OCI-LY3 (cell line): ENCODE results near the gene XPNPEP2.

Source experiments
- H2AFZ ChIP-seq: fragments of 200-600, 300-600 bp; shearing (Covaris generic); 2 replicates; pipeline ENCODE4 v1.6.0; 2014; ENCODE audit warnings: antibody characterized with exemption, low read depth, low read length
- H3K27ac ChIP-seq: fragments of 200-600, 300-600 bp; sonication (generic); 2 replicates; pipeline ENCODE4 v1.5.1; 2014; ENCODE audit warnings: mild to moderate bottlenecking, low read length, moderate library complexity, mixed read lengths
- H3K27me3 ChIP-seq: fragments of 200-600, 300-600 bp; sonication (generic); 2 replicates; pipeline ENCODE4 v1.6.1; 2014; ENCODE audit warnings: low read depth, low read length, mixed read lengths
- H3K36me3 ChIP-seq: fragments of 200-600, 300-600 bp; sonication (generic); replicated peaks from 2 replicates; pipeline ENCODE3; 2014; ENCODE audit warnings: low read depth, low read length, mixed read lengths
- H3K4me1 ChIP-seq: fragments of 300-600, 200-600 bp; sonication (generic); 2 replicates; pipeline ENCODE4 v1.6.1; 2014; ENCODE audit warnings: low read length, mixed read lengths
- H3K4me2 ChIP-seq: fragments of 200-600, 300-600 bp; sonication (generic); 2 replicates; pipeline ENCODE4 v1.6.1; 2014; ENCODE audit warnings: low read length, mixed read lengths
- H3K4me3 ChIP-seq: fragments of 300-600, 200-600 bp; sonication (generic); 2 replicates; pipeline ENCODE4 v1.5.1; 2014; ENCODE audit warnings: antibody characterized with exemption, mild to moderate bottlenecking, low read length, moderate library complexity
- H3K79me2 ChIP-seq: fragments of 300-600, 200-600 bp; shearing (Covaris generic); 2 replicates; pipeline ENCODE4 v1.6.1; 2014; ENCODE audit warnings: mild to moderate bottlenecking, low read length, mixed read lengths
- H3K9ac ChIP-seq: fragments of 300-600, 200-600 bp; shearing (Covaris generic); 2 replicates; pipeline ENCODE4 v1.6.0; 2014; ENCODE audit warnings: mild to moderate bottlenecking, low read length, moderate library complexity
- H3K9me3 ChIP-seq: fragments of 200-600, 300-600 bp; shearing (Covaris generic); 2 replicates; pipeline ENCODE4 v1.6.1; 2014; ENCODE audit warnings: low read length, mixed read lengths; ENCODE audit not compliant: insufficient read depth
- H4K20me1 ChIP-seq: fragments of 200-600, 300-600 bp; sonication (generic); 2 replicates; pipeline ENCODE4 v1.6.1; 2016; ENCODE audit warnings: low read length, mixed read lengths; ENCODE audit not compliant: insufficient read depth
- CTCF ChIP-seq: fragments of 200-600, 300-600 bp; sonication (generic); IDR thresholded peaks from 2 replicates; pipeline ENCODE4 v1.5.1; 2014; ENCODE audit warnings: antibody characterized with exemption, low read length, low read depth
- EZH2phosphoT487 ChIP-seq: fragments of 200-600 bp; shearing (Covaris generic); IDR thresholded peaks from 2 replicates; pipeline ENCODE4 v1.6.1; 2018; ENCODE audit warnings: antibody characterized with exemption, mixed run types, low read depth

Gene XPNPEP2

GRCh38 chrX:129813662-129814368 lies 75.0 kb downstream of the XPNPEP2 start:
- TF ChIP-seq EZH2phosphoT487 (no peak), CTCF (no peak)
- Histone ChIP-seq H3K36me3 (peaks cover 9% of the 10 kb centered on the region), H3K9me3 (no peaks in the 10 kb centered on the region), H3K9ac (no peak overlapping the region), H3K27ac (no peak overlapping the region), H3K4me3 (no peak overlapping the region), H3K4me1 (peaks cover 7% of the 10 kb centered on the region), H3K27me3 (no peaks in the 10 kb centered on the region), H3K4me2 (no peak overlapping the region), H4K20me1 (no peaks in the 10 kb centered on the region), H2AFZ (no peak overlapping the region), H3K79me2 (no peaks in the 10 kb centered on the region)

GRCh38 chrX:129818123-129818522 lies 79.3 kb downstream of the XPNPEP2 start:
- Histone ChIP-seq H3K27ac (no peak overlapping the region), H3K36me3 (no peaks in the 10 kb centered on the region), H4K20me1 (no peaks in the 10 kb centered on the region), H3K4me2 (no peak overlapping the region), H3K79me2 (no peaks in the 10 kb centered on the region), H3K9me3 (no peaks in the 10 kb centered on the region), H3K9ac (no peak overlapping the region), H3K4me3 (no peak overlapping the region), H3K27me3 (no peaks in the 10 kb centered on the region), H2AFZ (no peak overlapping the region), H3K4me1 (no peaks in the 10 kb centered on the region)
- TF ChIP-seq CTCF (no peak), EZH2phosphoT487 (no peak)
